Sigmoid colon (tissue), 4 donors: ENCODE measurements around the gene TTC14.

Source experiments
- EP300 ChIP-seq, 4 donors: sonication (generic); formaldehyde crosslinking; IDR thresholded peaks; one replicate each; pipeline ENCODE4 v1.6.1; 2017; ENCODE audit warnings: antibody characterized with exemption in 4 of 4
- POLR2AphosphoS5 ChIP-seq, 4 donors: sonication (generic); formaldehyde crosslinking; IDR thresholded peaks; one replicate each; pipeline ENCODE4 v1.6.1; 2017; ENCODE audit warnings: antibody characterized with exemption in 4 of 4
- TF ChIP-seq, protein P1 (sequence below), 4 experiments: fragments of 450-650 bp in 3 of 4; fragments of 200-600 bp in 1 of 4; IDR thresholded peaks; one replicate each; pipeline ENCODE4 v1.5.1; 2016 to 2019; ENCODE audit warnings: antibody characterized with exemption in 4 of 4, mild to moderate bottlenecking in 3 of 4, moderate library complexity in 2 of 4

DNA sequence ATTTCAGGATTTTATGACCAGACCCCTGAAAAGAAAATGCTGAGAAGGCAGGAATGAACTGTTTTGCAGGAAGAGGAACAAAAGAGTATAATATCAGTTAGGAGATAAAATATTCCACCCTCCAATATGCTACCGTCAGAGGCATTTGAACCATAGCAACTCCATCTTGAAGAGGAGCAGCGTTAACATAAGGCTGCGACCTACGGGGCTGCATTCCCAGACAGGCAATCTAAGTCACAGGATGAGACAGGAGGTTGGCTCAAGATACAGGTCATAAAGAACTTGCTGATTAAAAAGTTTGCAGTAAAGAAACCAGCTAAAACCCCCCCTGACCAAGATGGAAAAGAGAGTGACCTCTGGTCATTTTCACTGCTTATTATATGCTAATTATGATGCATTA lies 54.4 kb downstream of the TTC14 start:
- TF ChIP-seq, protein P1, sequence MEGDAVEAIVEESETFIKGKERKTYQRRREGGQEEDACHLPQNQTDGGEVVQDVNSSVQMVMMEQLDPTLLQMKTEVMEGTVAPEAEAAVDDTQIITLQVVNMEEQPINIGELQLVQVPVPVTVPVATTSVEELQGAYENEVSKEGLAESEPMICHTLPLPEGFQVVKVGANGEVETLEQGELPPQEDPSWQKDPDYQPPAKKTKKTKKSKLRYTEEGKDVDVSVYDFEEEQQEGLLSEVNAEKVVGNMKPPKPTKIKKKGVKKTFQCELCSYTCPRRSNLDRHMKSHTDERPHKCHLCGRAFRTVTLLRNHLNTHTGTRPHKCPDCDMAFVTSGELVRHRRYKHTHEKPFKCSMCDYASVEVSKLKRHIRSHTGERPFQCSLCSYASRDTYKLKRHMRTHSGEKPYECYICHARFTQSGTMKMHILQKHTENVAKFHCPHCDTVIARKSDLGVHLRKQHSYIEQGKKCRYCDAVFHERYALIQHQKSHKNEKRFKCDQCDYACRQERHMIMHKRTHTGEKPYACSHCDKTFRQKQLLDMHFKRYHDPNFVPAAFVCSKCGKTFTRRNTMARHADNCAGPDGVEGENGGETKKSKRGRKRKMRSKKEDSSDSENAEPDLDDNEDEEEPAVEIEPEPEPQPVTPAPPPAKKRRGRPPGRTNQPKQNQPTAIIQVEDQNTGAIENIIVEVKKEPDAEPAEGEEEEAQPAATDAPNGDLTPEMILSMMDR (IDR thresholded peaks at IDR 0.05) = no peak
- TF ChIP-seq POLR2AphosphoS5 (IDR thresholded peaks at IDR 0.05) (no peak), EP300 (IDR thresholded peaks at IDR 0.05) (no peak)
